ENCODE results near the gene GLT1D1. TPM values are rescaled to one million over a fixed set of nuclear protein-coding genes. Genes with fewer than 3 reads are reported as not detected.

GLT1D1 gene
- total RNA-seq, 1 donor from 2014 or later, result 0.22 TPM

DNA sequence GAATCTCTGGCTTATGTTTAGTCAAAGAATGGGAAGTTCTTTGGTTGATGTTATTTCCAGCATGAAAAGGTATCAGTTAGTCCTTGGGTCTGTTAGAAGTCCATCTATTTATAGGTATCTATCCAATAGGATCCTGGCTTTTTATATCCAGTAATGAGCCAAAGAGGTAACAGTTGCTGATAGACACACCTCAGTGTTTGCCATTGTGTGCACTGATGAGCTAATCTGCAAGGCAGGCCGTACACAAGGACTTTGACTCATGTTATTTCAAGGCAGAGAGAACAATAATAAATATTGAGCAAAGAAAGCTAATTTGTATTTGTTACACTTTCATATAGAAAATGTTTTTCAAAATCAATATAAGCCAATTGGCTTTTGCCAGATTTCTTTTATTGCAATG, 56.4 kb downstream of the GLT1D1 start:
- intact Hi-C loops (cut with micrococcal nuclease), result no loop called here

DNA sequence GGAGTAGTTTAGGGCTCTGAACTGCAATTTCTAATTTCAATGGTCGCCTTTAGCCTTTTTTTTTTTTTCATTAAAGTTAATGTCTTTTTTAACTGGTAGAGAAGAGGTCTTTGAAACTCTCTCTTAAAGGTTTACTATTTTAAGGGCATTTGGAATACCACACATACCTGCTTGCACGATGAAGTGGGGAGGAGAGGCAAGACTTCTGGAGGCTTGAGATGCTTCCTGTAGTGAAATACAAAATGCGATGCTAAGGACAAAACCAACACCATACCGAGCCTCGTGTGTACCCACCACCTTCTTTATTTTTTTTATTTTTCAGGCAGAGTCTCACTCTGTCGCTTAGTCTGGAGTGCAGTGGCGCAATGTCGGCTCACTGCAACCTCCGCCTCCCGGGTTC, 57.4 kb downstream of the GLT1D1 start:
- intact Hi-C loops (cut with micrococcal nuclease), result no loop called here

DNA sequence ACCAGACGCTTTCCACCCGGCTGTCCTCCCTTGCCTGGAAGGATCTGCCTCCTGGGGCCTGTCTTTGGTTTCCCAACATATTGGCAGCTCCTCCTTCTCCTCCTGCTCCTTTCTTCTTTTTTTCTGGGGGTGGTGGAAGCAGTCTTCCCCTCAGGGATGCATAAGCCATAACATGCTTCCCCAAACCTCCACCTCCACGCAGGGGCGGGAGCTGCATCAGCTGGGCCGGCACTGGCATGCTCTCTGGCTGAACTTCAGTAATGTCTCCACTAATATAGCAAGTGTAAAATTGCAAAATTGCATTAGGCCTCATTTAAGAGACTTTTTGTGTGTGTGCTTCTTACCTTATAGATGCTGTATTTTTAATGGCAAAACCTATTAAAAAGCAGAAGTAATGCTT, 58.6 kb downstream of the GLT1D1 start:
- intact Hi-C loops (cut with micrococcal nuclease), result no loop called here

DNA sequence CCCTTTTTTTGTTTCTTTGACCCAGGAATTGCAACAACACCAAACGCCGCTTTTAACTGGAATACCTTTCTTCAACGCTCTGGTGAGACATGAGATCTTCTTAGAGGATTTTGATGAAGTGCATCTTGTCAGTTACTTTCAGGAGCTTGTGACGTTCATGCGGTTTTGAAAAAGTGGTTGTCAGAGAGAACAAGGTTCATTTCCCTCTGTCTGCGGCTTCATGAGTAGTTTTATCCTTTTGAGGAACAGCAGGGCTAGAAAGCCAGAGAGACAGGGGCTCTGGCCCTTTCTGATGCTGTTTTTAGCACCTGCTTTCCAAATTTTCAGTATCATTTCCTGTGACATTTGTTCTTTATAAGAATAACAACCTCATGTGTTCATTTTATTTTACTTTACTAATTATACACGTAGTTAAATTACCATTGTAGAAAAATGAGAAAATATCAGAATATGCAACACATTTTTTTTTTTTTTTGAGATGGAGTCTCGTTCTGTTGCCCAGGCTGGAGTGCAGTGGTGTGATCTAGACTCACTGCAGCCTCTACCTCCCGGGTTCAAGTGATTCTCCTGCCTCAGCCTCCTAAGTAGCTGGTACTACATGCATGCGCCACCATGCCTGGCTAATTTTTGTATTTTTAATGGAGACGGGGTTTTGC, 61.8 kb downstream of the GLT1D1 start:
- intact Hi-C loops (cut with micrococcal nuclease), result loop anchor here (2.0 to 5.0 kb wide), 2 partner anchors 90 to 133 kb away; no protein-coding TSS in a partner anchor

DNA sequence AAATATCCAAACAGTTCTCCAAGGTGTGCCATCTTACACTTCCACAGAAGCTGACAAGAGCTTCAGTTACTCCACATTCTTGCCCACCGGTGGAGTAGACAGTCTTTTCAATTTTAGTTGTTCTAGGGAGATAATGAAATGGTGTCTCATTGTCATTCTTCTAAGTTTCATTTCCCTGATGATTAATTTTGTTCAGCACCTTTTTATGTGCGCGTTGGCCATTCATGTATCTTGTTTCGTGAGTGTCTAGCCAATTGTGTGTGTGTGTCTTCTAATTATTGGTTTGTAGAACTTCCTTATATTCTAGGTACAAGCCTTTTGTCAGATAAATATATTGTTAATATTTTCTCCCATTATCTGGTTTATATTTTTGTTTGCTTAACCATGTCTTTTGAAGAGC, 63.1 kb downstream of the GLT1D1 start:
- intact Hi-C loops (cut with micrococcal nuclease), result loop anchor here (5.0 kb wide), 1 partner anchor 134 kb away; no protein-coding TSS in a partner anchor

DNA sequence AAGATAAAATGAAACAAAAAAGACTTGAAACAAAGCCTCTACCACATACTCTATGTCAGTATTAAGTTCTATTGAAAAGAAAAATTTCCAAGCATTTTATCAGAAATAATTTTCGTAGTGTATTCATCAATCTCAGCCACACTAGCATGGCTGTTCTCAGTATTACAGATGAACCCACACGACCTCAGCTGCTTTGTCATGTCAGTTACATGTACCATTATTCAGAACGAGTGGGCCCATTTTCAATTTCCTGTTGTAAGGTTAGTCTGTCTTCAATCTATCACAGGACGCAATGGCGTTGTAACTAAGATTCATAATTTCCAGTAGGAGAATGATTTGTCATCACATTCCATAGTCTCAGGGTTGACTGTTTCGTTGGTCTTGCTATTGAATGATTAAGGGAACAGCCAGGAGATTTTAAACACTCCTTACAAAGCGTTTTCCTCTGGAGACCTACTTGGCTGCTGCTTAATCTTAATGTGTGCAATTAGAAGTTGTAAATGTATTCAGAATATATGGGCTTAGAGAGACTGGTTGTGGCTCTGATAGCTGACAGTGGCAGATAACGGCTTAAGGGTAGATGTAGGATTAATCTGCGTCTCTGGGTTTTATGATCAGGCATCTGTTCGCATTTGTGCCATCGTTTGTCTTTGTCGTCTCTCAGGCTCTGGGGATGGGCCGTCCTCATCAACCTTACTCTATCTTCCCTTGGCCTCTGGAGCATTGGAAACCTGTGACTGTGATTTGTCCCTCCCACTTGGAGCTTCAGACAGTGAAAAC, 65.4 kb downstream of the GLT1D1 start:
- intact Hi-C loops (cut with micrococcal nuclease), result loop anchor here (5.0 kb wide), 1 partner anchor 136 kb away; no protein-coding TSS in a partner anchor

DNA sequence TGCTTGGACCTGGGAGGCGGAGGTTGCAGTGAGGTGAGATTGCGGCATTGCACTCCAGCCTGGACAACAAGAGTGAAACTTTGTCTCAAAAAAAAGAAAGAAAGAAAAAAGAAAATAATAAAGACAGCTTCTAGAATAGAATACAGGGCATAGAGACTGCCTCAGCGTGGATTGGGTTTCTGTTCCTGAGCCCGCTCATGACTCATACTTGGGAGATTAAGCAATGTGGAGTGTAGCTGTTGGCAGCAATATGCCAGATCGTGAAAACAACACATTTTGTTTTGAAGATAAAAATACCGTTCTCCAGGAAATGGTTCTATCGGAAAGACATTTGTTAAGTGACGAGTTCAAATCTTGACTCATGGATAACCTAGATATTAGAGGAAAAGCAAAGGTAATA, 67.2 kb downstream of the GLT1D1 start:
- intact Hi-C loops (cut with micrococcal nuclease), result no loop called here

DNA sequence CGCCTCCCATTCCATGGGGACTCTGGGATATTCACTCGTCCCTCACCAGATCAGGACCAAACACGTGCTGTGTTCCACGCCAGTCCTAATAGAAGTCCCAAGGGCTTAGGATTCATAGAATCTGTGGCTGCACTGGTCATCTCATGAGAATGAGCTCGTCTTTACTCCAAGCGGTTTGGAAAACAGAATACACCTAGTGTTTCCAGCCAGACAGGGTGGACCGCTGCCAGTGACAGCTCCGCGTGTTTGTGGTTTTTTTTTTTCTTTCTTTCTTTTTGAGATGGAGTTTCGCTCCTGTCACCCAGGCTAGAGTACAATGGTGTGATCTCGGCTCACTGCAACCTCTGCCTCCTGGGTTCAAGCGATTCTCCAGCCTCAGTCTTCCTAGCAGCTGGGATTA, 75.1 kb downstream of the GLT1D1 start:
- intact Hi-C loops (cut with micrococcal nuclease), result no loop called here

DNA sequence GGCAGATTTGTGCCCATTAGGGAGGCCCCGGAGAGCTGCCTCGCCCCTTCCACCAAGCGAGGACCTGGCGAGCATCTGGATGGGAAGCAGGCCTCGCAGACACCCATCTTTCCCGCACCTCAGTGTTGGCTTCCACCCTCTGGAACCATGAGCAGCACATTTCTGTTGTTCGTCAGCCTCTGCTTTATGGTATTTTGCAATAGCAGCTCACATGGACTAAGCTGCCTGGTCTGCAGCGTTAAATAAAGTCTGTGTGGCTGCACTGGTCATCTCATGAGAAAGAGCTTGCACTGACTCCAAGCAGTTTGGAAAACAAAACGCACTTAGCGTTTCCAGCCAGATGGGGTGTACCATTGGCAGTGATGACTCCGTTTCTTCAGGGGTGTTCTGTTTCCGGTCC, 75.8 kb downstream of the GLT1D1 start:
- intact Hi-C loops (cut with micrococcal nuclease), result no loop called here

DNA sequence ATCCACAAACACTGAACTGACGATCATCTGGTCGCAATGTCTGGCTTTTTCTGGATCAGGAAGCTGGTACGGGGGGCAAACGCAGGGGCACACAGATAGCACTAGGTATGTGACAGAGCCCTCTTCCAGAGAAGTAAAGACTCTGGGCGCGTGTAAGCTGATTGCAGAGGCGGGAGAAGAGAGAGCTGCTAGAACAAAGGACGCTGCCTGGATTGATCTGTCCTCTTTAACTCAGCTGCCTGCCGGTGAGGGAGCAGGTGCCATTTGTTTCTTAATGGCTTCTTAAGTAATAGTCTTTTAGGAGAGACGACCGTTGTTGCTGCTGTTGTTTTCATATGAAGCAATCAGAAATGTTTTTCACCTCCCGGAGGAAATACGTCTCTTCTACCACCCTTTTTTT, 77.3 kb downstream of the GLT1D1 start:
- intact Hi-C loops (cut with micrococcal nuclease), result no loop called here

DNA sequence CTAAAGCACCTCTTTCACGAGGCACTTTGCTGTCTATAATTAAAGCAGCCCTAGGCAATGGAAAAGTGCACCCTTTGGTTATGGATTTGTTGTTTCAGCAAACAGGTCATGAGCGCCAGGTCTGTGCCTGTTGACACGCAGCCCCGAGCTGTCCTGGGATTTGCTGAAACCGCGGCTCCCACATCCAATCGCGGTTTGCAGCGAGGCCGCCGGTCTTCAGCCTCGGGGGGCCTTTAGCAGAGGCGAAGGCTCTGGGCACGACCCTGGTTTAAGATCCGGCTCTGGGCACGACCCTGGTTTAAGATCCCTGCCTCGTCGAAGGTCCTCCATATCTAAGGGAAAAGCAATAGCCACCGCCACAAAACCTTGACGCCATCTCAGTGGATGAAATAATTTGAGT, 79.2 kb downstream of the GLT1D1 start:
- intact Hi-C loops (cut with micrococcal nuclease), result no loop called here

DNA sequence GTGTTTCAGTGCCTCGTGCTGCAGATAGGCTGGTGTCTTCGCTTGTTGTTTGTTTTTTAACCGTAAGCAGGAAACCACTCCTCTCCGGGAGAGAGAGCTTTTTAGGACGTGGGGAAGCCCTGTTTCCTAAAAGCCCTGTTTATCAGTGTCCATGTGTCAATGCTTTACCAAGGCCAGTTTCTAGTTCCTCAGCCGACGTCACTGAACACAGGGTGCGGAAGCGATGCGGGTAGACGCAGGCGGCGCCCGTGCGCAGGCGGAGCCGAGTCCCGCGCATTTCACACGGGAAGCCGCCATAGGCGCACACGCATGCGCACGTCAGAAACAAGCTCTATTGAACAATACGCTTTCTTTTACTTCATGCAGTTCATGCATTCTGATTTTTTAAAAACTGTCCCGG, 79.8 kb downstream of the GLT1D1 start:
- intact Hi-C loops (cut with micrococcal nuclease), result no loop called here

DNA sequence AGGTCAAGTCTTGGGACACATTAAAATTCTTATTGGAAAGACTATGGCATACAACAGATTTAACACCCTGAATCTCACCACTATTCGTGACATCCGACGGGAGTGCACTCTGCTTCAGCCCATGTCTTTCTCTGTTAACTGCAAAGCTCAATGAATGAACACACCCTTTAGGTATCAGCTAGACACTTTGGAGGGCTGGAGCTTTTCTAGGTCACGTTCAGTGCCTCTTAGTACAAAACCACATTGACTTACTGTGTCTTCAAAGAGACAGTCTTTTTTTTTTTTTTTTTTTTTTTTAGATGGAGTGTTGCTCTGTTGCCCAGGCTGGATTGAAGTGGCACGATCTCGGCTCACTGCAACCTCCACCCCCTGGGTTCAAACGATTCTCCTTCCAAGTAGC, 80.6 kb downstream of the GLT1D1 start:
- intact Hi-C loops (cut with micrococcal nuclease), result no loop called here

DNA sequence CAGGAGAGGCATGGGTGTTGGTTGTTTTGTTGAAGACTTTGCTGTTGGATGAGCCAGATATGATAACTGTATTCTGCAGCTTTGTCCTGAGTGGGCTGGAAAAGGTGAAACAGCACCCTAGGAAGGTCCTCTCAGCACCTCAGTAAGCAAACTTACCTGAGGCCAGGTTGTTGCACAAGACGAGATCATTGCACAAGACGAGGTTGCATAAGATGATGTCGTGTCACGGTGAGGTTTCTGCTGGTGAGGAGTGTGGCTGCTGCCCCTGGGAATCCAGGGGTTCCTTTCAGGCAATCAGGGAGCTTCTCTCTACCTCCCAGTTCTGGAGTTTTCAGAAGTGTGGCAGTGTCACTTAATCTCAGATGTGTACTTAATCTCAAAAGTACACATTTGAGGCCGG, 85.6 kb downstream of the GLT1D1 start:
- intact Hi-C loops (cut with micrococcal nuclease), result no loop called here

DNA sequence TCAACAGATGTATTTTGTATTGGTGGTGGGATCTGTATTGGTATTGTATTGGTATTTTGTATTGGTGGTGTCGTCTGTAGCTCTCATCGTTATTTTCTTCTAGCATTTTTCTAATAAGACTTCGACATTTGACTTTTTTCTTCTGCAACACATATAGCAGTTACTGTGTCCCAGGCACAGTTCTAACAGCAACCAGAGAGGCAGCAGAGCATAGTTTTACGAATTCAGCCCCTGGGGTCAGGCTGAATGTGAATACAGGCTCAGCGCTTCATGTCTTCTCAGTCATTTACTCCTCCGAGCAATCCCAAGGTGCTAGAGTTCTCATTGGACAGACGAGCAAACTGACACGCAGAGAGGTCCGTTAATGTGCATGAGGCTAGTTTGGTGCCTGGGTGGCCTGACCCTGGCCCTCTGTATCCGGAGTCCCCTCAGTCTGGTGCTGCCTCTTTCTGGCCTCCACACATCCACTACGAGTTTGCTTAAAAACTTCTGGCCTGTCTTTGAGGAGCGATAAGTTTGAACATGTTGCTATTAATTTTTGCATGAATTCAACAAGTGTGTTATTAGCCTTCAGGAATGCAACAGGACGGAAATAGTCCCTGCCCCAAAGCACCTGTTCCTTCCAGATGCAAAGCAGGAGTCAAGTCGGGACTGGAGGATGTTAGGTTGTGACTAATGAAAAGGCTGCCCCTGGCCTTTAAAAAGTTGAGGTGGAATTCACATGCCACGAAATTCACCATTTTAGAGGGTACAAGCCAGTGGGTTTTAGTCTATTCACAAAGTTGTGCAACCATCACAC, 87.0 kb downstream of the GLT1D1 start:
- intact Hi-C loops (cut with micrococcal nuclease), result no loop called here

DNA sequence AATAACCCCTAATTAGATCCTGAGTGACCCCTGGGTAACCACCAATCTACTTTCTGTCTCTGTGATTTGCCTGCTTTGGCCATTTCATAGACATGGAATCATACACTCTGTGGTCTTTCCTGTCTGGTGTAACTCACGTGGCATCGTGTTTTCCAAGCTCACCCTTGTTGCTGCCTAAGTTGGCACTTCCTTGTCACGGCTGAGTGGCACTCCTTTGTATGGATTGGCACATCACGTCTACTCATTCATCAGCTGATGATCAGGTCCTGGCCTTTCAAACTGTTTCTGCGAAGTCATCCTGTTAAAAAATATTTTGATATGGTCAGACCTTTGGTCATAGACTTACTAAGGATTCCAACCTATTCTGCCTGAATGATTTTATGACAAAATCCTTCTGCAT, 87.7 kb downstream of the GLT1D1 start:
- intact Hi-C loops (cut with micrococcal nuclease), result no loop called here

DNA sequence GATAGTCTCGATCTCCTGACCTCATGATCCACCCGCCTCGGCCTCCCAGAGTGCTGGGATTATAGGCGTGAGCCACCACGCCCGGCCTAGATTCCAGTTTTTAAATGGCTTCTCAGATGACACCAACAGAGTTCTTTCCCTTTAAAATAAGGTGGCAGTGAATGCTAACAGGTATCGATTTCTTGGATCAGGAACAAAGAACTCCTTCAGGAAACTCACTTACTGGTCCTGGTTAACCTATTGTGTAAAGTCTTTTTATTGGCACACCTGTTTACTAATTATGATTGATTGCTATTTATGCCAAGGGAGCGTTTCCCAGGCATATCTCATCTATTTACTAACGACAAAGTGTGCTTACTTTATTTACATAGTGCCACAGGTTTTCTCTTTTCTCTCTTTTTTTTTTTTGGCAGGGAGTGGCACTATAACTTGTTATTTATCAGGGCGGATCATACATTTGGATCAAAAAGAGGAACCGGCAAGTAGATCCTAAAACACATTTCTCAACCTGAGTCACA, 89.7 kb downstream of the GLT1D1 start:
- intact Hi-C loops (cut with micrococcal nuclease), result no loop called here

DNA sequence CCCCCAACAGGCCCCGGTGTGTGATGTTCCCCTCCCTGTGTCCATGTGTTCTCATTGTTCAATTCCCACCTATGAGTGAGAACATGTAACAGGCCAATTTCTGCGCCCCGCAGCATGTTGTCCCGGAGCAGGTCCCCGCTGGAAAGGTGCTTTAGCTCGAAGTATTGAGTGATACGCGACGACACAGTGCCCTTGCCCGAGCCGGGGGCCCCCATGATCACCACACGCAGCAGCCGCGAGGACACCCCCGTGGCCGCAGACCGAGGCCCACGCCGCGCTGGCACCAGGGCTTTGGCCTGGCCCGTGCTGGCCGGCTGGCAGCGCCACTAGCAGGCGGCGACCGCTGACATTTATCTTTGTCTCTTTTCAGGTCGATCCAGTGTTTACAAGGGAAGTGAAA, 91.7 kb downstream of the GLT1D1 start:
- intact Hi-C loops (cut with micrococcal nuclease), result no loop called here

DNA sequence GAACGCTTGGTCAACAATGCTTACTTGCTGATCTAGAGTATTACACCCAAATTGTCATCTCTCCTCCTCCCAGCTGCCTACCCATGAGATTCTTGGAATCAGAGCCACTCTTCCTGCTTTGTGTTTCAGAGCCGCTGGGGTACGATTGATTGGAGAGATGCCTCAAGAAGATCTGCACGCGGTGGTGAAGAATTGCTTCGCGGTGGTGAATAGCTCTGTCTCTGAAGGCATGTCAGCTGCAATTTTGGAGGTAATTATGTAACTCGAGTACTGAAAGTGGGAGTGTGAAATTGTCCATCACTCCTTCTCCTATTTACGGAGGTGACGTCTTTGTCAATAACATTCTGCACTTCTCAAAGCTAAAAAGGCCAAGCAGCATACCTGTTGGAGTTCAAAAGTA, 93.9 kb downstream of the GLT1D1 start:
- intact Hi-C loops (cut with micrococcal nuclease), result no loop called here

DNA sequence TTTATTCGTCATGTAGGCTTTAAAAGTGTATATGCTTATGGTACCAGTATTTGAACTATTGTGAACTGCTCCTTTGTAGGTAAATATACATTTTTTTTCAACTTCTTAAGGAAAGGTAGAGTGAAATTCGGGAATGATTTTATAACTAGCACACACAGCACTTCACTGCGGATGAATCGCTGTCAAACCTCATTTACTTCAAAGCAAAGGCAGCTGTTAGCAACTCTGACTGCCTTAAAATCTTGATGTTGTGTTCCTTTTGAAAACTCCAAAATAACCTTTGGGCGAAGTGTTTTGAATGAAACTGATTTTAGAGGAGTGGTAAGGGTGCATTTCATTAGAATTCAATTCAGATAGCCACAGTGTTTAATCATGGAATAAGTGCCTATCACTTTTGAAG, 95.8 kb downstream of the GLT1D1 start:
- intact Hi-C loops (cut with micrococcal nuclease), result no loop called here

DNA sequence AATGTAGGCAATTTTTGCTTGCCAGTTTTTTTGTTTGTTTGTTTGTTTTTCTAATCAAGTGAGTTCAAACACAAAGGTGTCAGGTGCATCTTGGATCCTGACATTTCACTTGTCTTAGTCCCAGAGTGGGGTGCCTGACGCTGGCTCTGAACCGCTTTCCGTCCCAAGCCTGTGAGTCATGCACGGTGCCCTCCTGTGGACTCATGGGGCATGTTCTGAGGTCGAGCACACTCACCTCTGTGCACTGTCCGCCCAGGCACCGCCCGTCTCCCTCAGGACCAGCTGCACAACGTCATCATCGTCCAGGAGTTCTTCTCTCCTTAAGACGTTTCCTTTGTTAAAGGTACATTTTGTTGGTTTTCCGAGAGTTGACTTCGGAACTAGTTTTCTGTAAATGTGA, 98.2 kb downstream of the GLT1D1 start:
- intact Hi-C loops (cut with micrococcal nuclease), result no loop called here

DNA sequence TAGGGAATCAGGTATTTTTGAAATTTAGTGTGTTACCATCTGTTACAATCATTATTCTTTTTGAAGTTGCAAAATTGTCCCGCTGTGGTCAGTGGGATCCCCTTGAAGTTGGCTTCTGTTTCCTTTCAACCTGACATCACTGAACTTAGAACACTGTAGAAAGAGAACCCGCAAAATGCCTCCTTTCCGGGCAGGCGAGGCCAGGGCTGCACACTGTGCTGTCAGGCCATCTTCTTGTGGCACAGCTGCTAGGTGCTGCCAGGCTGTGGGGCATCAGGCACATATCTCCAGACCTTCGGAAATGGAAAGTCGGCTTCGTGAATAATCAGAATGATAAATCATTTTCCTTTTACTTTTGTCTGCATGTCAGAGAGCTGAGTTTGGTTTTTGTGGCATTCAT, 103.5 kb downstream of the GLT1D1 start:
- intact Hi-C loops (cut with micrococcal nuclease), result no loop called here
